Measurements from ENCODE around the gene MMS19.

Gene MMS19

DNA sequence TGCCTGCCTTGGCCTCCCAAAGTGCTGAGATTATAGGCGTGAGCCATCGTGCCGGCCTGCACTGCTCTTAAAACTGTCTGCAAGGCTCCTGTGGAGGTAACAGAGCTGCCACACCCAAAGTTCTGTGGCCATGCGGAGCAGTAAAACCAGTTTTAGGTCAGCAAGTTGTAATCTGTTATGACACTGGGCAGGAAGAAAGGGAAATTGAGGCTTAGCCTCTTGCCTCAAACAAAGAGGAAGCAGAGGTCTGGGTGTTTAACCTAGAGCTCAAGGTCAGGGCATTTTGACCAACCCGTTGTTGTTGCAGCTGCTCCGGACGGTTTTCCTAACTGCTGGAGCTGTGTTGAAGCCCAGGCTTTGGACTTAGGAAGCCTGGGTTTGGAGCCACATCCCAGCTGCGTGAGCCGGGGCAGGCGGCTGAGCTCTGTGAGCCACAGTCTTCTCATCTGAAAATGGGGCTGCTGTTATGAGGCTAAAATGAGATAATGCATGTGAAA lies 89.7 kb downstream of the MMS19 start:
- POLR2A ChIA-PET: no interaction called here
- no peak for DNase-seq (ENCODE audit: low read depth, low spot score)
- no peak overlapping the region for H3K4me3 ChIP-seq (ENCODE audit: low read depth, low read length)
- TF ChIP-seq, protein P1, sequence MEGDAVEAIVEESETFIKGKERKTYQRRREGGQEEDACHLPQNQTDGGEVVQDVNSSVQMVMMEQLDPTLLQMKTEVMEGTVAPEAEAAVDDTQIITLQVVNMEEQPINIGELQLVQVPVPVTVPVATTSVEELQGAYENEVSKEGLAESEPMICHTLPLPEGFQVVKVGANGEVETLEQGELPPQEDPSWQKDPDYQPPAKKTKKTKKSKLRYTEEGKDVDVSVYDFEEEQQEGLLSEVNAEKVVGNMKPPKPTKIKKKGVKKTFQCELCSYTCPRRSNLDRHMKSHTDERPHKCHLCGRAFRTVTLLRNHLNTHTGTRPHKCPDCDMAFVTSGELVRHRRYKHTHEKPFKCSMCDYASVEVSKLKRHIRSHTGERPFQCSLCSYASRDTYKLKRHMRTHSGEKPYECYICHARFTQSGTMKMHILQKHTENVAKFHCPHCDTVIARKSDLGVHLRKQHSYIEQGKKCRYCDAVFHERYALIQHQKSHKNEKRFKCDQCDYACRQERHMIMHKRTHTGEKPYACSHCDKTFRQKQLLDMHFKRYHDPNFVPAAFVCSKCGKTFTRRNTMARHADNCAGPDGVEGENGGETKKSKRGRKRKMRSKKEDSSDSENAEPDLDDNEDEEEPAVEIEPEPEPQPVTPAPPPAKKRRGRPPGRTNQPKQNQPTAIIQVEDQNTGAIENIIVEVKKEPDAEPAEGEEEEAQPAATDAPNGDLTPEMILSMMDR (IDR thresholded peaks at IDR 0.05; ENCODE audit: insufficient read depth, low read length, missing control alignments): no peak
- CTCF ChIA-PET: interaction anchor here (0.6 to 9.6 kb wide), 14 partner anchors 8 to 323 kb away, joined by 3 to 108 read pairs (median 4); partner anchors contain the start of genes PGAM1 and RRP12

All from AG04449 (cell line).